ENCODE data around the gene RASSF5. TPM values are rescaled to one million over a fixed set of nuclear protein-coding genes. Genes with fewer than 3 reads are reported as not detected.

Gene RASSF5
- total and polyA plus RNA-seq, 9 of the 15 experiments (the other 6 are each of a cell fraction or from before 2014, with no cell fraction given) = 6.1 to 41.0 (median 25.2) TPM

DNA sequence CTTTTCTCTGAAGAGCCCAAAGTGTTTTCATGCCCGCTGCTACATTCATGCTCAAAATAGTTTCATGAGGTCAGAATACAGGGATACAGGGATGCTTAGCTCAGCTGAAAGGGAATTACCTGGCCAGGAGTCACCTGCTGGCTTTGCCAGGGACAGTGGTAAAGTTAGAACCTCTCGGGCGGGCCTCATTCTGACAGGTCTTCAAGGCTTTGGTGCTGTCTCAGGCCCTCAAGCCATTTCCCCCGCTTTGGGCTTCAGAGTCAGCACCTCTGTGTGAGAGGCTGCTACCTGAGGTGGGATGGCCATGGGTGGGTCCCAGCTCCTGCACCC, 5.5 kb downstream of the RASSF5 start:
- Histone ChIP-seq H2AFZ (ENCODE audit: low read depth, low read length) (no peak overlapping the region), H3K9ac (ENCODE audit: insufficient read depth in 1 of 2, low read depth in 2 of 2, low read length in 2 of 2) (no peak overlapping the region)
- no peak for ATAC-seq

More for the DNA sequence above, 5.5 kb downstream of the RASSF5 start:
- CTCF ChIA-PET (ENCODE audit: low intra/inter-chr PET ratio) = no interaction called here
- in situ Hi-C loops (cut with MboI) (no loop called here), intact Hi-C loops (cut with micrococcal nuclease) (no loop called here)
- no peak for TF ChIP-seq ZNF408 (CRISPR knock-in tag; IDR thresholded peaks at IDR 0.05; ENCODE audit: low read depth)
- TF ChIP-seq TAF9B (IDR thresholded peaks at IDR 0.05; ENCODE audit: partially characterized antibody) = no peak
- no peak for TF ChIP-seq ADNP (tag; IDR thresholded peaks at IDR 0.05)
- no peak for TF ChIP-seq STAT5A (IDR thresholded peaks at IDR 0.05; ENCODE audit: borderline replicate concordance, low read length)
- TF ChIP-seq ZNF518B (CRISPR knock-in tag; IDR thresholded peaks at IDR 0.05) = no peak
- TF ChIP-seq MTF1 (CRISPR knock-in tag; IDR thresholded peaks at IDR 0.05; ENCODE audit: borderline replicate concordance) = no peak
- TF ChIP-seq ZFP30 (CRISPR knock-in tag; IDR thresholded peaks at IDR 0.05; ENCODE audit: borderline replicate concordance) = no peak
- TF ChIP-seq HIVEP1 (CRISPR knock-in tag; IDR thresholded peaks at IDR 0.05) = no peak
- no peak for TF ChIP-seq MAFK (IDR thresholded peaks at IDR 0.05; ENCODE audit: low read length)
- Histone ChIP-seq H3K9me1 (ENCODE audit: control insufficient read depth, insufficient read depth, low read length) (no peaks in the 10 kb centered on the region), H3K79me2 (ENCODE audit: control insufficient read depth, insufficient read depth, low read length) (no peaks in the 10 kb centered on the region), H3K27ac (ENCODE audit: extremely low read depth, low read depth, low read length) (no peak overlapping the region), H3K9me3 (replicated peaks; ENCODE audit: control insufficient read depth, insufficient read depth, low read depth, low read length) (no peaks in the 10 kb centered on the region), H3K4me1 (replicated peaks in 1 of 2; ENCODE audit: control insufficient read depth in 2 of 2, insufficient read depth in 2 of 2, low read length in 2 of 2) (peaks cover 10 to 11% of the 10 kb centered on the region in 2 experiments; a peak in 4 of 5 replicates), H3K27me3 (ENCODE audit: control insufficient read depth in 2 of 2, insufficient read depth in 2 of 2, low read length in 2 of 2) (peaks cover 18 to 50% of the 10 kb centered on the region in 2 experiments), H4K20me1 (replicated peaks; ENCODE audit: control insufficient read depth, insufficient read depth, low read length) (peaks cover 4% of the 10 kb centered on the region; the same call in 1 of the 2 replicates), H3K36me3 (ENCODE audit: control insufficient read depth, insufficient read depth, low read length) (no peaks in the 10 kb centered on the region), H3K4me2 (ENCODE audit: insufficient read depth, low read length) (no peak overlapping the region), H3K4me3 (no peak overlapping the region)
- BruUV-seq (replicated peaks) = no TSS peak
- DNase-seq (ENCODE audit: extremely low read depth in 1 of 4, low spot score in 3 of 4) = no peak
- WGBS (ENCODE audit: insufficient coverage, low coverage, missing lambda C conversion rate) = 45% methylated on average over 4 of the region's 4 CpGs
- FAIRE-seq = no peak
- POLR2A ChIA-PET = interaction anchor here (0.7 to 1.2 kb wide), 4 partner anchors 9 to 43 kb away, joined by 3 to 4 read pairs (median 4); no protein-coding TSS in a partner anchor

Data from K562 (cell line).